ENCODE data around the gene RNF207. TPM values are rescaled to one million over a fixed set of nuclear protein-coding genes. Genes with fewer than 3 reads are reported as not detected.

Gene RNF207
- total RNA-seq, 8 experiments from 2014 or later: 1.8 to 149 (median 7.3) TPM

- H3K27ac ChIP-seq: peak overlapping the region in 1 of 2 donors; percentile 64
- H3K4me1 ChIP-seq (replicated peaks in 1 of 2): peaks cover 32 to 34% of the 10 kb centered on the region in 2 donors
- in situ Hi-C loops (cut with MboI; ENCODE audit: low pct_unique_long_range_greater_than_20kb in 2 of 9, low sequenced_read_pairs in 9 of 9, unreplicated experiment in 9 of 9): no loop called here
- 50 to 90% (median 84%) methylated on average over 1 to 10 of the region's 25 CpGs; no CpG with 5 or more reads in 5 of the 10 experiments for WGBS, 10 experiments
- ATAC-seq (replicated peaks in 6 of 8): no peak
- H3K4me3 ChIP-seq: no peak overlapping the region
Measured at GRCh38 chr1:6262555-6263420, 56.9 kb downstream of the RNF207 start.

- Histone ChIP-seq H3K4me1 (replicated peaks in 1 of 2) (peaks cover 41 to 43% of the 10 kb centered on the region in 2 donors), H3K4me3 (no peak overlapping the region), H3K27ac (no peak overlapping the region)
- 0 to 100% (median 98%) methylated on average over 1 to 3 of the region's 7 CpGs; no CpG with 5 or more reads in 6 of the 10 experiments for WGBS, 10 experiments
- in situ Hi-C loops (cut with MboI; ENCODE audit: low pct_unique_long_range_greater_than_20kb in 2 of 9, low sequenced_read_pairs in 9 of 9, unreplicated experiment in 9 of 9): no loop called here
- ATAC-seq (replicated peaks in 6 of 8): peak in 2 of 8 experiments; percentile 11 to 36
Measured at GRCh38 chr1:6263716-6264115, 57.8 kb downstream of the RNF207 start.

GRCh38 chr1:6265151-6265550 is 59.2 kb downstream of the RNF207 start:
- in situ Hi-C loops (cut with MboI; ENCODE audit: low pct_unique_long_range_greater_than_20kb in 2 of 9, low sequenced_read_pairs in 9 of 9, unreplicated experiment in 9 of 9): no loop called here
- 56 to 100% (median 81%) methylated on average over 1 to 7 of the region's 15 CpGs; no CpG with 5 or more reads in 4 of the 10 experiments for WGBS, 10 experiments
- Histone ChIP-seq H3K27ac (no peak overlapping the region), H3K4me1 (replicated peaks in 1 of 2) (peaks cover 50 to 51% of the 10 kb centered on the region in 2 donors), H3K4me3 (no peak overlapping the region)
- ATAC-seq (replicated peaks in 6 of 8): no peak

GRCh38 chr1:6266641-6267040 is 60.7 kb downstream of the RNF207 start:
- ATAC-seq (replicated peaks in 6 of 8): no peak
- WGBS, 10 experiments: 61 to 88% (median 71%) methylated on average over 3 to 9 of the region's 11 CpGs; no CpG with 5 or more reads in 6 of the 10 experiments

GRCh38 chr1:6267686-6268322 is 61.9 kb downstream of the RNF207 start:
- in situ Hi-C loops (cut with MboI; ENCODE audit: low pct_unique_long_range_greater_than_20kb in 2 of 9, low sequenced_read_pairs in 9 of 9, unreplicated experiment in 9 of 9): no loop called here
- Histone ChIP-seq H3K27ac (no peak overlapping the region), H3K4me1 (replicated peaks in 1 of 2) (peaks cover 62% of the 10 kb centered on the region in 2 donors), H3K4me3 (no peak overlapping the region)
- no peak for ATAC-seq (replicated peaks in 6 of 8)
- 23 to 80% (median 69%) methylated on average over 1 to 9 of the region's 12 CpGs; no CpG with 5 or more reads in 1 of the 10 experiments for WGBS, 10 experiments

More at GRCh38 chr1:6266641-6267040, 60.7 kb downstream of the RNF207 start:
- Histone ChIP-seq H3K4me1 (replicated peaks in 1 of 2) (peaks cover 59 to 60% of the 10 kb centered on the region in 2 donors), H3K4me3 (no peak overlapping the region), H3K27ac (no peak overlapping the region)
- in situ Hi-C loops (cut with MboI; ENCODE audit: low pct_unique_long_range_greater_than_20kb in 2 of 9, low sequenced_read_pairs in 9 of 9, unreplicated experiment in 9 of 9): no loop called here

GRCh38 chr1:6268415-6268814 is 62.5 kb downstream of the RNF207 start:
- Histone ChIP-seq H3K27ac (peak overlapping the region in 1 of 2 donors; percentile 77), H3K4me1 (replicated peaks in 1 of 2) (peaks cover 68% of the 10 kb centered on the region in 2 donors), H3K4me3 (no peak overlapping the region)
- in situ Hi-C loops (cut with MboI; ENCODE audit: low pct_unique_long_range_greater_than_20kb in 2 of 9, low sequenced_read_pairs in 9 of 9, unreplicated experiment in 9 of 9): no loop called here
- 40 to 90% (median 63%) methylated on average over 1 to 11 of the region's 21 CpGs; no CpG with 5 or more reads in 4 of the 10 experiments for WGBS, 10 experiments
- no peak for ATAC-seq (replicated peaks in 6 of 8)

GRCh38 chr1:6269296-6269695 is 63.4 kb downstream of the RNF207 start:
- in situ Hi-C loops (cut with MboI; ENCODE audit: low pct_unique_long_range_greater_than_20kb in 2 of 9, low sequenced_read_pairs in 9 of 9, unreplicated experiment in 9 of 9): no loop called here
- ATAC-seq (replicated peaks in 6 of 8): no peak
- WGBS, 10 experiments: 17 to 57% (median 50%) methylated on average over 3 to 7 of the region's 14 CpGs; no CpG with 5 or more reads in 7 of the 10 experiments
- H3K4me3 ChIP-seq: no peak overlapping the region
- peak overlapping the region; percentile 77 to 83 for H3K27ac ChIP-seq
- H3K4me1 ChIP-seq (replicated peaks in 1 of 2): peaks cover 74 to 75% of the 10 kb centered on the region in 2 donors

GRCh38 chr1:6269720-6270400 is 63.9 kb downstream of the RNF207 start:
- Histone ChIP-seq H3K27ac (peak overlapping the region; percentile 77 to 83), H3K4me1 (replicated peaks in 1 of 2) (peaks cover 74 to 77% of the 10 kb centered on the region in 2 donors), H3K4me3 (no peak overlapping the region)
- in situ Hi-C loops (cut with MboI; ENCODE audit: low pct_unique_long_range_greater_than_20kb in 2 of 9, low sequenced_read_pairs in 9 of 9, unreplicated experiment in 9 of 9): no loop called here
- 0 to 61% (median 40%) methylated on average over 1 to 18 of the region's 22 CpGs; no CpG with 5 or more reads in 5 of the 10 experiments for WGBS, 10 experiments
- peak; percentile 23 to 67 (median 54) for ATAC-seq (replicated peaks in 6 of 8)

- no peak overlapping the region for H3K4me3 ChIP-seq
- in situ Hi-C loops (cut with MboI; ENCODE audit: low pct_unique_long_range_greater_than_20kb in 2 of 9, low sequenced_read_pairs in 9 of 9, unreplicated experiment in 9 of 9): no loop called here
- peak overlapping the region; percentile 77 to 83 for H3K27ac ChIP-seq
- H3K4me1 ChIP-seq (replicated peaks in 1 of 2): peaks cover 79 to 83% of the 10 kb centered on the region in 2 donors
- no peak for ATAC-seq (replicated peaks in 6 of 8)
- 82 to 86% (median 84%) methylated on average over 1 to 7 of the region's 8 CpGs; no CpG with 5 or more reads in 7 of the 10 experiments for WGBS, 10 experiments
Measured at GRCh38 chr1:6270401-6270800, 64.5 kb downstream of the RNF207 start.

Other genes starting within 250 kb of the RNF207 start
- gene NPHP4, start 213.7 kb upstream of the RNF207 start, total RNA-seq: 10 to 100 TPM in 4 of 8 experiments, 1 to 10 TPM in 4; 4.5 to 20.2 (median 11.0) TPM
- gene KCNAB2, start 160.2 kb upstream of the RNF207 start, total RNA-seq: 10 to 100 TPM in 5 of 8 experiments, 1 to 10 TPM in 3; 6.3 to 21.9 (median 11.5) TPM
- gene CHD5, start 25.8 kb upstream of the RNF207 start, total RNA-seq: 10 to 100 TPM in 1 of 8 experiments, 1 to 10 TPM in 1, under 1 TPM in 6; 0.15 to 18.4 (median 0.63) TPM
- 100 to 1,000 TPM; 340 to 786 (median 466) TPM for gene RPL22, start 6.5 kb upstream of the RNF207 start, total RNA-seq
- gene ICMT, start 29.8 kb downstream of the RNF207 start, total RNA-seq: 10 to 100 TPM; 26.5 to 62.1 (median 36.1) TPM
- under 1 TPM in 3 of 8 experiments, not detected in 5; 0.37 to 0.66 (median 0.42) TPM for gene HES3, start 38.1 kb downstream of the RNF207 start, total RNA-seq
- 10 to 100 TPM; 13.0 to 44.0 (median 15.3) TPM for gene GPR153, start 55.0 kb downstream of the RNF207 start, total RNA-seq
- 100 to 1,000 TPM in 2 of 8 experiments, 10 to 100 TPM in 5, 1 to 10 TPM in 1; 6.9 to 127 (median 80.5) TPM for gene ACOT7, start 187.6 kb downstream of the RNF207 start, total RNA-seq
- 1 to 10 TPM in 4 of 8 experiments, under 1 TPM in 4; 0.14 to 7.8 (median 0.98) TPM for gene HES2, start 213.8 kb downstream of the RNF207 start, total RNA-seq
- gene ESPN, start 218.7 kb downstream of the RNF207 start, total RNA-seq: 1 to 10 TPM in 5 of 8 experiments, under 1 TPM in 2, not detected in 1; 0.87 to 3.4 (median 1.4) TPM

All from motor neuron (in vitro differentiated cells).